PC-3 (cell line): ENCODE measurements around the gene THUMPD3.

ENCODE experiments used
- EZH2 ChIP-seq: fragments of 300-600 bp; sonication (generic); IDR thresholded peaks from one replicate; pipeline ENCODE4 v1.6.1; 2017; ENCODE audit warnings: antibody characterized with exemption, mild to moderate bottlenecking, low read length; ENCODE audit not compliant: unreplicated experiment
- TF ChIP-seq, protein P1 (sequence below): fragments of 300-600 bp; sonication (generic); conservative IDR thresholded peaks from 2 replicates; pipeline ENCODE4 v1.5.1; 2017; ENCODE audit warnings: antibody characterized with exemption, low read depth, mild to moderate bottlenecking, low read length

GRCh38 chr3:9343115-9343514 lies 19.7 kb upstream of the THUMPD3 start:
- no peak for TF ChIP-seq EZH2
- TF ChIP-seq, protein P1, sequence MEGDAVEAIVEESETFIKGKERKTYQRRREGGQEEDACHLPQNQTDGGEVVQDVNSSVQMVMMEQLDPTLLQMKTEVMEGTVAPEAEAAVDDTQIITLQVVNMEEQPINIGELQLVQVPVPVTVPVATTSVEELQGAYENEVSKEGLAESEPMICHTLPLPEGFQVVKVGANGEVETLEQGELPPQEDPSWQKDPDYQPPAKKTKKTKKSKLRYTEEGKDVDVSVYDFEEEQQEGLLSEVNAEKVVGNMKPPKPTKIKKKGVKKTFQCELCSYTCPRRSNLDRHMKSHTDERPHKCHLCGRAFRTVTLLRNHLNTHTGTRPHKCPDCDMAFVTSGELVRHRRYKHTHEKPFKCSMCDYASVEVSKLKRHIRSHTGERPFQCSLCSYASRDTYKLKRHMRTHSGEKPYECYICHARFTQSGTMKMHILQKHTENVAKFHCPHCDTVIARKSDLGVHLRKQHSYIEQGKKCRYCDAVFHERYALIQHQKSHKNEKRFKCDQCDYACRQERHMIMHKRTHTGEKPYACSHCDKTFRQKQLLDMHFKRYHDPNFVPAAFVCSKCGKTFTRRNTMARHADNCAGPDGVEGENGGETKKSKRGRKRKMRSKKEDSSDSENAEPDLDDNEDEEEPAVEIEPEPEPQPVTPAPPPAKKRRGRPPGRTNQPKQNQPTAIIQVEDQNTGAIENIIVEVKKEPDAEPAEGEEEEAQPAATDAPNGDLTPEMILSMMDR, result no peak
